Measurements from ENCODE around the gene NRIP3.

- TF ChIP-seq CTCF (IDR thresholded peaks at IDR 0.05) (no peak), POLR2A (IDR thresholded peaks at IDR 0.05) (no peak)
Observed at GRCh38 chr11:9020916-9021315, 17.1 kb upstream of the NRIP3 start.

Data from Peyer's patch (tissue), 4 donors.